Heart left ventricle (tissue), 13 donors: ENCODE data around the gene HOXD3.

Experiments
- POLR2A ChIP-seq, 2 donors: fragments of 450-650 bp; IDR thresholded peaks; one replicate each; pipeline ENCODE4 v1.6.1; 2017; ENCODE audit warnings: antibody characterized with exemption in 2 of 2, mild to moderate bottlenecking in 2 of 2, moderate library complexity in 2 of 2
- TF ChIP-seq, protein P1 (sequence below), 12 donors: fragments of 200-600 bp; sonication (generic) in 4 of 12; IDR thresholded peaks; one replicate each; pipeline versions ENCODE4 v1.5.0 to v1.8.0; 2018 to 2022; ENCODE audit warnings: antibody characterized with exemption in 12 of 12, mild to moderate bottlenecking in 5 of 12
- donor health status: ischemic (EF 13 %, LVEDD 7.1; RV severe dilation, severe dysfunction).
- donor health status: DM: no; HTN: yes; CAD: no.
- donor health status: DM: no; HTN: no; CAD: no.
- donor health status: ischemic (EF 25% LVEDD 6.9; RV normal size, moderate dysfunction).
- donor health status: ischemic (EF 25% LVEDD 5.7; RV mildly dilated, moderate dysfunction).
- donor health status: ischemic (EF 35%, LVEDD 5.7; RV mildly dilated, moderate dysfunction).
- donor health status: nonischemic (EF 11% LVEDD 7.7; RV severe dilation, severe dysfunction).
- donor health status: DM: yes; HTN: yes; CAD: no.
- donor health status: PGD.
- donor health status: ischemic (EF 29% LVEDD 5.4; RV normal size, mild dysfunction).
- donor health status: nonischemic (EF 23%, LVEDD 6.1; RV moderate dilation, normal function).

GRCh38 chr2:176136374-176137251 lies 20.5 kb upstream of the HOXD3 start:
- TF ChIP-seq, protein P1, sequence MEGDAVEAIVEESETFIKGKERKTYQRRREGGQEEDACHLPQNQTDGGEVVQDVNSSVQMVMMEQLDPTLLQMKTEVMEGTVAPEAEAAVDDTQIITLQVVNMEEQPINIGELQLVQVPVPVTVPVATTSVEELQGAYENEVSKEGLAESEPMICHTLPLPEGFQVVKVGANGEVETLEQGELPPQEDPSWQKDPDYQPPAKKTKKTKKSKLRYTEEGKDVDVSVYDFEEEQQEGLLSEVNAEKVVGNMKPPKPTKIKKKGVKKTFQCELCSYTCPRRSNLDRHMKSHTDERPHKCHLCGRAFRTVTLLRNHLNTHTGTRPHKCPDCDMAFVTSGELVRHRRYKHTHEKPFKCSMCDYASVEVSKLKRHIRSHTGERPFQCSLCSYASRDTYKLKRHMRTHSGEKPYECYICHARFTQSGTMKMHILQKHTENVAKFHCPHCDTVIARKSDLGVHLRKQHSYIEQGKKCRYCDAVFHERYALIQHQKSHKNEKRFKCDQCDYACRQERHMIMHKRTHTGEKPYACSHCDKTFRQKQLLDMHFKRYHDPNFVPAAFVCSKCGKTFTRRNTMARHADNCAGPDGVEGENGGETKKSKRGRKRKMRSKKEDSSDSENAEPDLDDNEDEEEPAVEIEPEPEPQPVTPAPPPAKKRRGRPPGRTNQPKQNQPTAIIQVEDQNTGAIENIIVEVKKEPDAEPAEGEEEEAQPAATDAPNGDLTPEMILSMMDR (IDR thresholded peaks at IDR 0.05), result no peak
- no peak for TF ChIP-seq POLR2A (IDR thresholded peaks at IDR 0.05)
